SHP77 (cell line): ENCODE data around the gene PRR30.

Experiments used
- DNase-seq, 2 experiments: peaks; one replicate each; lab custom pipeline; 2025; lab: John Stamatoyannopoulos, UW

Gene PRR30

DNA sequence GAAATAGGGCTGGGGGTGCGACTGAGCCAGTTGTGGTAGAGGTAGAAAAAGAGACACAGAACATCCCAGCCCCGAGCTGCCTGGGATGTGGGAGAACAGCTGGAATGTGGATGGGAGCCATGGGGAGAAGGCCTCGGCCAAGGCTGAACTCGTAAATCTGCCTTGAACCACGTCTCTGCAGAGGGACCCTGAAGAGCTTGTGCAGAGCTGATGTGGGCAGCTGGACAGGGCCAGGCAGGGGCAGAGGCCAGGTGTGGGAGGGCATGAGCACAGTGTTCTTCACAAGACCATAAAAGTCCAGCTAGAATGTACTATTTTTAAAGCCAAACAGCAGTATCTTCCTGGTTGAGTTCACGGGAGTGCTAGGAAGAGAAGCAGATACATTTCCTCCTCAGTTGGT is 15.3 kb upstream of the PRR30 start:
- no peak for DNase-seq

DNA sequence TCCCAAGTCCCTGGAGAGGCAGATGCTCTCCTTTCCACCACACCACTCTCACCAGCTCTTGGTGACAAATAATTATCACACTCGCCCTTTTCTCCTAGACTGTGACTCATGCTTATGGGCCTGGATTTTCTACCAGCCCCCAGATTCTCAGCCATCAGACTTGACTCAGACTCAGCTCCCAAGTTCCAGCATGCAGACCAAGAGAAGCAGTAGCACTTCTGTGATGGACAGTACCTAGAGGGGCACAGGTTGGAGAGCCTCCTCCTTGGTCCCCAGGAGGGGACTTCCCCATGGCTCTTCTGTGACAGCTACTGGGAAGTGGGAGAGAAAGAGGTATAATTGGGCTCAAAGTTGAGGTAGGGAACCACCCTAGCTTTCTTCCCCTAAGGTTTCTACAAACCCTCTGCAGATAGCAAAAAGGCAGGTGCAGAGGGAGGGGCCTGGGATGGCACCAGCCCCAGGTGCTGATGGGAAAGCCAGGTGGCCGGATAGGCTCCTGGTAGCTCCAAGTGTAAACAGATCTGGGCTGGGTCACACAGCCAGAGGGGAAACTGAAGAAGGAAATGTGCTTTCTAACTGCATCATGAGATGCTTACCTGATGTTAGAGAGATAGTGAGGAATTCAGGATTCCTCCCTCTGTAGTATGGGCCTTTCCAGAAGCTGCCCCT is 13.7 kb upstream of the PRR30 start:
- peak; percentile 40 to 64 for DNase-seq

- peak in 1 of 2 experiments; percentile 25 for DNase-seq
Measured at GRCh38 chr2:27152102-27152795, 13.0 kb upstream of the PRR30 start.

GRCh38 chr2:27150639-27151230 is 11.5 kb upstream of the PRR30 start:
- no peak for DNase-seq

DNA sequence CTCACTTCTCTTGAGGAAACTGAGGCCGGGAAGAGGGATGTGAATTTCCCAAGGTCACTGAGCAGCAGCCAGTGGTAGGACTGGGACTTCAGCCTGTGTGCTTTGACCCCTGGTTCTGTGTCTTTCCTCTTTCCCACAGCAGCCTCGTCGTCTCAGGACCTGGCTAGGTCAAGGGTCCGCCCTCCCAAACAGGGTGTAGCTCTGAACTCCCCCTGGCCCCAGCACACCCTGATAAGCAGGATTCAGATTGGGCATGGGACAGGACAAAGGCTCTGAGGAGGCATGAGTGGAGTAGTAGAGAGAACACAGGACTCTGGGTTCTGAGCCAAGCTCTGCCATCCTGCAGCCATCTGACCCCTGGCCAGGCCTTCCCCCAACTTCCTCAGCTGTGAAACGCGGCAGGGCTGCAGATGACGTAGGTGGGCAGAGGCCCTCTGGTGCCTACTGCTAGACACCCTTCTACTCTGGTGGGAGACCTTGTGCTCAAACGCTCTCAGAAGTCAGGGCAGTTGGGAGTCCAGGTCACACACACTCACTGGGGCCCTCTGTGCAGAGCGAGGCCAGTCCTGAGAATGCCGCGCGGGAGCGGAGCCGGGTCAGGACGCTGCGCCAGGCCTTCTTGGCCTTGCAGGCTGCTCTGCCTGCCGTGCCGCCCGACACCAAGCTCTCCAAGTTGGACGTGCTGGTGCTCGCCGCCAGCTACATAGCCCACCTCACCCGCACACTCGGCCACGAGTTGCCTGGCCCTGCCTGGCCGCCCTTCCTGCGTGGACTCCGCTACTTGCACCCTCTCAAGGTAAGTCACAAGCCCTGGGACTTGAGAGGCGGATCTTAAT is 10.6 kb upstream of the PRR30 start:
- DNase-seq, result no peak

DNA sequence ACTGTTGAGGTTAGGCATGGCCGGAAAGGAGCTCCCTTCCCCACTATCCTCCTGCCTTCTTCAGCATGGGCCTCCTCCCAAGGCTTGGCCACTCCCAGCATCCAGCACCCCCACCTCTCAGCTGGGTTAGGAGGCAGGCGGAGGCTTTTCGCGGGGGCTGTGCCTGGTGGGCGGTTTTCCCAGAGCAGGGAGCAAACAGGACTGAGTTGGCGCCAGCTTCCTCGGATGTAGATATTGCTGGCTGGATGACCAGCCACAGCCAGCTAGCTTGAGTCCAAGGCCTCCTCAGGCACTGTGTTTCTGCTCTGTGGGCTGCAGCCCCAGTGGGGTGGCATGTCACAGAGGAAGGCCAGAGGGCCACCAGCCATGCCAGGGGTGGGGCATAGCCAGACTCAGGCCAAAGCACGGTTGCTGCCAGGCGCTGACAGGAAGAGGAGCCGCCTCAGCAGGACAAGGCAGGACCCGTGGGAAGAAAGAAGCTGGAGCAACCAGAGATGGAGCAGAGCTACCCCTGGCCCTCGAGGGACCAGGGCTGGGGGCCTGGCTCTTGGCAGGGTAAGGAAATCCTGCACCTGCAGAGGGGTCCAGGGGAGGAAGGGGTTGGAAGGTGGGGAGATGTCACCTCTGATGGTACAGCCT is 9.7 kb upstream of the PRR30 start, which contains the start of gene TCF23:
TSS of gene TCF23 (plus strand) at position 204 of the 639 bp plus-strand sequence. CDS start at position 334, 130 bp downstream.
- DNase-seq, result no peak

DNA sequence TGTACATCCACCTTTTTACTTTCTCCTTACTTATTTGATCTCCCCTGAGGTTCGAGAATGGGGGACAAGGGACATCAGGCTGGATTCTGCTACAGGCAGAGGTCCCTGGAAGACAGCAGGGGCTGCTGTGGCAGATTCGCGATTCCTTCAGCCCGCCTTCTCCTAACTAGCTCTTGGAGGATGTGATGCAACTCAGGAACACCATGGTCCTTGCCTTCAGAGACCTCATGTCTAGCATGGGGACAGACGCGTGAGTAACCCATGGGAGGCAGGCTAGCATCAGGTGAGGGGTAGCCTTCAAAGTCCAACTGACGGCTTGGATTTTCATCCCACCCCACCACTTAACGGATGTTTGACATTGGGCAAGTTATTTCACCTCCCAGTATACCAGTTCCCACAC is 8.7 kb upstream of the PRR30 start:
- DNase-seq, result no peak

GRCh38 chr2:27145682-27146081 is 6.5 kb upstream of the PRR30 start:
- DNase-seq, result no peak

GRCh38 chr2:27143285-27143684 is 4.1 kb upstream of the PRR30 start:
- DNase-seq, result no peak

DNA sequence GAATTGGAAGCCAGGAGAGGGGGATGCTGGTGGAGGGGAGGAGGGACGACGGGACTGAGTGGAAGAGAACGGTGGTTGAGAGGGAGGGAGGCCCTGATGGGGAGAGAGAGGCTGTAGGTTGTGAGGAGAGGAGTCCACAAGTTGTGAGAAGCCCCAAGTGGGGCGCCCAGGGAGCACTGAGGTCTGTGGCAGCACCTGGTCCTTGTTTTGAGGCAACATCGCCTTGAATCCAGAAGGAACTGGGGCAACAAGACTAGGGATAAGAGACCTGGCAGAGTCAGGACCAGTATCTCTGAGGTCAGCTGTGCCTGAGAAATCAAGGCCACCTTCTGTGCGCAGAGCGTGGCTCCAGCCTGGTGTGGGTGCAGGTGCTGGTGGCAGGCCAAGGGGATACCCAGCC is 1.1 kb downstream of the PRR30 start:
- DNase-seq, result no peak

DNA sequence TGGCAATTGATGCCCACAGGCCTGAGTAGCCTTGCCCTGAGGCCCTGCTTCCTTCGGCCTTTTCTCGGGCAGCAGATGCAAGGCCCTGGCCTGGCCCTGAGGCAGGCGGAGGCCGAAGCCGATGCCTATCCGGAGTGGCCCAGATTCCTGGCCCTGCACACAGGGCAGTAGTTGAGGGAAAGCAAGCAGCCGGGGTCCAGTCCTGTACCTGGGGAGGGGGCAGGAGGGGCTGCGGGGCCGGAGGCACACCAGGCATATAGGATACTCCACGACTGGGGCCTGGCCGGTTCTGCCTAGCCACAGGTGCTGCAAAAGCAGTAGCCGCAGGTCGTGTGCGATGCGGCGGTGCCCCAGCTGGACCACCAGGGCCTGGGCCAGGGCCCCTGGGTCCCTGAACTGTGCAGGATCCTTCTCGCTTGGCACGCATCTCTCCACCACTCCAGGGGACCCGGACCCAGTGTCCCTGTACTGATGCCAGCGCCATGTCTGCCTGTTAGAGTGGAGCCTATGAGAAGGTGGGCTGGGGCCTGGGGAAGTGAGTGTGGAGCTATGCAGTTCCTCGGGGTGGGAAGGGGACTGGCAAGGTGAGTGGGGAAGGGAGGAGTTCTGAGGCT is 1.8 kb downstream of the PRR30 start:
- no peak for DNase-seq

GRCh38 chr2:27136751-27137150 is 2.5 kb downstream of the PRR30 start:
- DNase-seq, result no peak

DNA sequence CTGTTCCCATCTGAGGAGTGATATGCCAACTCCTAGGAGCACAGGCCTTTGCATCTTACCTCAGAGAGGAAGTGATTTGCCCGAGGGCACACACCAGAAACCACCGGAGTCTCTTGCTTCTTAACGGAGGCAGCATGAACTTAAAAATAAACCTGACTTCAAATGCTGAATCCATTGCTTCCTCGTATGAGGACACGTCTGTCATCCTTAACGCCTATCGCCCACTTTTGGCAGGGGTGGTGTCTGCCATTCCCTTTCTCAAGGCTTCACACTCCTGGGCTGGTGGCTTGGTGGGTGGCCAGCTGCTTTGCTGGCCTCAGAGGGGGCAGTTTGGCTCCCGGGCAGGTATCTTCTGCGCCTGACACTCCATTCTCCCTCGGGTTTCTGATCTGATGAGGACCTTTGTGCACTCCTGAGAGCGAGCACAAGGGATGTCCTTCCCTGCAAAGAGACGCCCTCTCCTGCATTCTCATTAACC is 3.7 kb downstream of the PRR30 start:
- DNase-seq, result no peak

DNA sequence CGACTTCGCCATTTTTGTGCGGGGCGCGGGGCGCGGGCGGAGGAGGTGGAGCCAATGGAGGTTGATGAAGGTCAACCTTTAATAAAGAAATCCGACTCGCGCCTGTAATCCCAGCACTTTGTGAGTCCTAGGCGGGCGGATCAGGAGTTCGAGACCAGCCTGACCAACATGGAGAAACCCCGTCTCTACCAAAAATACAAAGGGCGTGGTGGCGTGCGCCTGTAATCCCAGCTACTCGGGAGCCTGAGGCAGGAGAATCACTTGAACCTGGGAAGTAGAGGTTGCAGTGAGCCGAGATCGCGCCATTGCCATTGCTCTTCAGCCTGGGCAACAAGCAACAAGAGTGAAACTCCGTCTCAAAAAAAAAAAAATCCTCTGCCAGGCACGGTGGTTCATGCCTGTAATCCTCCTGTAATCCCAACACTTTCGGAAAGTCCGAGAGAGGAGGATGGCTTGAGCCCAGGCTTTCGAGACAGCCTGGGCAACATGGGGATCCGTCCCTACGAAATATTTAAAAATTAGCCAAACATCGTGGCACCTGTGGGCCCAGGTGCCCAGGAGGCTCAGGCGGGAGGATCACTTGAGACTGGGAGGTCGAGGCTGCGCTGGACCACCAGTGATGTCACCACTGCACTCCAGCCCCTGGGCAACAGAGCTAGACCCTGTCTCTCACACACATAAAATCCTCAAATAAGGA is 4.3 kb downstream of the PRR30 start:
- DNase-seq, result no peak

- peak; percentile 86 to 93 for DNase-seq
Measured at GRCh38 chr2:27133905-27134780, 5.1 kb downstream of the PRR30 start, which contains the start of gene PREB. Gene PREB, minus strand, starts transcription at chr2:27134636. Its CDS starts 215 bp downstream, at chr2:27134421.

DNA sequence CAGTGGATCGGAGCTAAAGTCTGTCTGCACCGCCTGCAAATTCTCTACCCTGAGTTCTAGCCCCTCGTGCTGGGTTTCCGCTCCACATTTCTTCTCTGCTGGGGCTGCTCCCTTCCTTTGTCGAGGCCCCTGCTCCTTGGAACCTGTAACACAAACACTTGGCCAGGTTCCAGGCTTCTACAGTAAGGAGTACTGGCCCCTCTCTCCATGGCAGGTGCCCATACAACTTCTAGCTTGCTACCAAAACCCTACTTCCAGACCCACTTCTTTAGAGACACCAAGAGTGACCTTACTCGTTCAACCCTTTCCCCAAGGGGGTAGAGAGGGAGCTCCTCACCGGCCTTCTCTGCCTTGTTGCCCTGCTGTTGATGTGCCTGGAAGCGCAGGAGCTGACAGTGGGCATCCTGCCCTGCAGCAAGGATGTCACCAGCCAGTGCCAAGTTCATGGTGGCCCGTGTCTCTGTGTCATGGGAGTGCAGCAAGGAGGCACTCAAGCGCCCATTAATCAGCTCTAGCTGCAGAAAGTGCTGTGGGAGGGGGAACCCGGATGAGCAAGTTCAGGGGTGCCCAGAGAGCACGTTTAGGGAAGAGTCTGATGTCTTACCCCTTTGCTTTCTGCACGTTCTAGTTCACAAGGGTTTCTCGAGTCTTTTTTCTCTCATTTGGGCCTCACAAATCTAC is 5.9 kb downstream of the PRR30 start:
- DNase-seq, result no peak

DNA sequence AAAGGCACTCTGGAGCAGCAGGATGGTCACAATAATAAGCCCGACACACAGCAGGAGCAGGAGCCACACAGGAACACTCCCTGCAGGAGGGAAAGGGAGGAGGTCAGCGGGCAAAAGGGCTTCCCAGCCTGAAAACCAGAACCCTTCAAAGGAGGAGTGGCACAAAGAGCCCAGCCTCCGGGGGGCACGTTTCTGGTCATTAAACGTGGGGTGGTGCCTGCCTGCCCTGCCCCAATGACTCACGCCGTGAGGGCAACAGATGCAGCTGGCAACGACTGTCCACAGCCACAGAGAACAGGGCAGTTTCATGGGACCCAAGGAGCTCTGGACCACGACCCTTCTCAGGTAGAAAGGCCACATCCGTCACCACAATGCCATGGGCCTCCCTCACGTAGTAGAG is 7.8 kb downstream of the PRR30 start:
- DNase-seq, result no peak

DNA sequence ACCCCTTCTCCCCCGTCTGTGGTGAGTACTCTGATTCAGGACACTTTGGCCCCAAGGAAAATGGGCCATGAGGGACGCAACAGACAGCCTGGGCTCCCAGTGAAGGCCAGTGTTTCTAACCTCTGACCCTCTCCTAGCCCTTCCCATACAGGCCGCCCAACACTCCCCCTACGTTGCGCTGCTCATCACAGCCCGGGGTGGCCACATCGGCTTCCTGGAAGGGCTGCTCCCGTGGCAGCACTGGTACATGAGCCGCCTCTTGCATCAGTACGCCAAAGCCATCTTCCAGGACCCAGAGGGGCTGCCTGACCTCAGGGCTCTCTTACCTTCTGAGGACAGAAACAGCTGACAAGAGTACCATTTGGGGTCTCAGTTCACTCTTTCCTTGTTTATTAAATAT is 8.8 kb downstream of the PRR30 start:
- no peak for DNase-seq
